Panc1 (cell line): ENCODE results near the gene COPS7A.

Experiments used
- CTCF ChIP-seq: fragments of 450-650 bp; IDR thresholded peaks from 2 replicates; pipeline ENCODE4 v1.5.1; 2017; ENCODE audit warnings: mild to moderate bottlenecking
- POLR2AphosphoS5 ChIP-seq: IDR thresholded peaks from 2 replicates; pipeline ENCODE4 v1.6.1; 2012; ENCODE audit warnings: mild to moderate bottlenecking, low read depth, low read length, moderate library complexity
- REST ChIP-seq, 2 experiments: IDR thresholded peaks; 2 replicates each; pipeline ENCODE4 v1.6.1; 2011 to 2012; ENCODE audit warnings: low read depth in 2 of 2, control low read depth in 1 of 2, low read length in 1 of 2, mild to moderate bottlenecking in 1 of 2, moderate library complexity in 1 of 2; ENCODE audit not compliant: insufficient read depth in 1 of 2
- SIN3A ChIP-seq: IDR thresholded peaks from 2 replicates; pipeline ENCODE4 v1.6.1; 2012; ENCODE audit warnings: low read depth, mild to moderate bottlenecking, low read length, moderate library complexity, borderline replicate concordance; ENCODE audit not compliant: insufficient read depth
- TCF7L2 ChIP-seq: IDR thresholded peaks from 2 replicates; pipeline ENCODE4 v1.6.1; 2011; ENCODE audit warnings: mild to moderate bottlenecking, low read depth, low read length, inconsistent platforms

- TF ChIP-seq CTCF: no peak
- no peak for TF ChIP-seq POLR2AphosphoS5
- TF ChIP-seq REST (IDR thresholded peaks at IDR 0.05; ENCODE audit: insufficient read depth in 1 of 2, low read depth in 2 of 2, low read length in 1 of 2): no peak
- TF ChIP-seq SIN3A: no peak
- no peak for TF ChIP-seq TCF7L2
Observed at GRCh38 chr12:6742834-6743233, 19.0 kb downstream of the COPS7A start.
